Trophoblast cell (in vitro differentiated cells and primary cell): ENCODE measurements around the gene RASGRP3.
A peak's percentile ranks its signal among the peaks of the same experiment; 100 is the strongest.

Experiments used
- DNase-seq, 2 donors: peaks; one replicate each; pipeline ENCODE4 v3.0.0-alpha.2; 2016
- H2AFZ ChIP-seq: 2 replicates; pipeline ENCODE4 v1.6.1; 2013; ENCODE audit warnings: low read length, moderate library complexity, mild to moderate bottlenecking; ENCODE audit not compliant: insufficient read depth, poor library complexity
- H2AK5ac ChIP-seq: 2 replicates; pipeline ENCODE4 v1.6.1; 2013; ENCODE audit warnings: mild to moderate bottlenecking, low read length
- H2BK120ac ChIP-seq: 2 replicates; pipeline ENCODE4 v1.6.1; 2013; ENCODE audit warnings: low read length, mild to moderate bottlenecking, moderate library complexity; ENCODE audit not compliant: insufficient read depth, poor library complexity
- H2BK12ac ChIP-seq: 2 replicates; pipeline ENCODE4 v1.6.1; 2013; ENCODE audit warnings: mild to moderate bottlenecking, low read length, moderate library complexity
- H2BK5ac ChIP-seq: 2 replicates; pipeline ENCODE4 v1.6.1; 2013; ENCODE audit warnings: low read length, low read depth, moderate library complexity, mild to moderate bottlenecking; ENCODE audit not compliant: poor library complexity
- H3K14ac ChIP-seq: 2 replicates; pipeline ENCODE4 v1.6.1; 2013; ENCODE audit warnings: mild to moderate bottlenecking, low read length
- H3K18ac ChIP-seq: 2 replicates; pipeline ENCODE4 v1.6.1; 2013; ENCODE audit warnings: mild to moderate bottlenecking, low read length
- H3K23ac ChIP-seq: 2 replicates; pipeline ENCODE4 v1.6.1; 2013; ENCODE audit warnings: low read length
- H3K27ac ChIP-seq: 2 replicates; pipeline ENCODE4 v1.5.1; 2013; ENCODE audit warnings: low read depth, mild to moderate bottlenecking, inconsistent platforms, low read length, moderate library complexity
- H3K27me3 ChIP-seq: 2 replicates; pipeline ENCODE4 v1.6.1; 2013; ENCODE audit warnings: inconsistent platforms, mild to moderate bottlenecking, low read length, moderate library complexity; ENCODE audit not compliant: insufficient read depth
- H3K36me3 ChIP-seq, 2 experiments: 1 replicate in 1 of 2; 2 replicates in 1 of 2; pipeline ENCODE4 v1.6.1; 2013; ENCODE audit warnings: low read length in 2 of 2, mild to moderate bottlenecking in 2 of 2, moderate library complexity in 1 of 2; ENCODE audit not compliant: insufficient read depth in 2 of 2, control insufficient read depth in 1 of 2
- H3K4ac ChIP-seq: 2 replicates; pipeline ENCODE4 v1.6.1; 2013; ENCODE audit warnings: low read depth, mild to moderate bottlenecking, low read length, moderate library complexity
- H3K4me1 ChIP-seq, 2 experiments: 1 replicate in 1 of 2; 2 replicates in 1 of 2; pipeline ENCODE4 v1.6.1; 2013; ENCODE audit warnings: low read length in 2 of 2, mild to moderate bottlenecking in 2 of 2, moderate library complexity in 1 of 2; ENCODE audit not compliant: insufficient read depth in 2 of 2, control insufficient read depth in 1 of 2
- H3K4me2 ChIP-seq: 2 replicates; pipeline ENCODE4 v1.6.1; 2013; ENCODE audit warnings: inconsistent platforms, mild to moderate bottlenecking, low read length, moderate library complexity
- H3K4me3 ChIP-seq: 2 replicates; pipeline ENCODE4 v1.5.1; 2013; ENCODE audit warnings: mild to moderate bottlenecking, low read depth, low read length, inconsistent platforms
- H3K79me1 ChIP-seq: one replicate; pipeline ENCODE4 v1.6.1; 2013; ENCODE audit warnings: low read length
- H3K79me2 ChIP-seq: 2 replicates; pipeline ENCODE4 v1.6.1; 2013; ENCODE audit warnings: low read length, mild to moderate bottlenecking; ENCODE audit not compliant: control insufficient read depth, insufficient read depth, poor library complexity
- H3K9ac ChIP-seq: 2 replicates; pipeline ENCODE4 v1.6.1; 2013; ENCODE audit warnings: mild to moderate bottlenecking, low read length
- H3K9me3 ChIP-seq: 2 replicates; pipeline ENCODE4 v1.6.1; 2013; ENCODE audit warnings: low read depth, mild to moderate bottlenecking, control low read depth, inconsistent platforms, low read length; ENCODE audit not compliant: insufficient read depth
- H4K12ac ChIP-seq: 2 replicates; pipeline ENCODE4 v1.6.1; 2013; ENCODE audit warnings: low read depth, mild to moderate bottlenecking, low read length, moderate library complexity
- H4K8ac ChIP-seq: 2 replicates; pipeline ENCODE4 v1.6.1; 2013; ENCODE audit warnings: low read depth, mild to moderate bottlenecking, low read length, moderate library complexity
- H4K91ac ChIP-seq: one replicate; pipeline ENCODE4 v1.6.1; 2013; ENCODE audit warnings: low read depth, mild to moderate bottlenecking, low read length, moderate library complexity
- WGBS: extraction: QIAGEN DNeasy Blood & Tissue Kit; methylation state at CpG from one replicate; pipeline ENCODE4 v1.1.7; 2013; ENCODE audit warnings: missing lambda C conversion rate; ENCODE audit not compliant: insufficient read length, insufficient coverage; ENCODE audit errors: extremely low coverage; 5-methylcytosine and 5-hydroxymethylcytosine counted together

RASGRP3 gene

GRCh38 chr2:33503002-33503401, 26.6 kb downstream of the RASGRP3 start:
- H4K12ac ChIP-seq: no peak overlapping the region
- H4K8ac ChIP-seq: no peak overlapping the region
- no peaks in the 10 kb centered on the region for H3K79me2 ChIP-seq
- no peaks in the 10 kb centered on the region for H3K79me1 ChIP-seq
- no peaks in the 10 kb centered on the region for H3K36me3 ChIP-seq
- no peak overlapping the region for H3K9ac ChIP-seq
- no peak overlapping the region for H2AK5ac ChIP-seq
- no peak overlapping the region for H3K14ac ChIP-seq
- H3K4me2 ChIP-seq: no peak overlapping the region
- no CpG with 5 or more reads among the region's 1 CpG for WGBS
- no peak overlapping the region for H2BK12ac ChIP-seq
- no peak overlapping the region for H3K18ac ChIP-seq
- no peaks in the 10 kb centered on the region for H3K9me3 ChIP-seq
- H3K4ac ChIP-seq: no peak overlapping the region
- H4K91ac ChIP-seq: no peak overlapping the region
- no peak overlapping the region for H3K23ac ChIP-seq
- H3K27ac ChIP-seq: no peak overlapping the region
- no peak overlapping the region for H2BK120ac ChIP-seq
- DNase-seq: no peak
- no peak overlapping the region for H2BK5ac ChIP-seq
- no peak overlapping the region for H2AFZ ChIP-seq
- H3K4me1 ChIP-seq: no peaks in the 10 kb centered on the region
- H3K27me3 ChIP-seq: no peaks in the 10 kb centered on the region
- H3K4me3 ChIP-seq: no peak overlapping the region

DNA sequence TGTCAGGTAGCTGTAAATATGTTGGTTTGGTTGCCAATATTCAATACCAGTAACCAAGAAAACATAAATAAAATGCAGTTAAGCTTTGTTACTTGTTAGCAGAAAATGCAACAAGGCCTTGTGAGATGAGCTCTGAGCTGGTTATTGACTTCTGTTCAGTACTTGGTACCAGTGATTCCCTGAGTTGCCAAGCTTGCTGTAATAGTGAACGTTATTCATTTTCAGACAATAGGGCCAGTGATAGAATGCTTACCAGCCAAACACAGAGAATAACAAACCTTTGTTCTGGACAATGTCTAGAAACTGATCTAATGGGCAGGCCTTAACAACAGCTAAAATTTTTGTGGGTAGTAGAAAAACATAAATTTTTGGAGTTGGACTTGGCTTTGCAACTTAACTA, 29.5 kb downstream of the RASGRP3 start:
- H3K23ac ChIP-seq: no peak overlapping the region
- no peak overlapping the region for H4K12ac ChIP-seq
- no peak overlapping the region for H2AFZ ChIP-seq
- no peak overlapping the region for H2BK12ac ChIP-seq
- no peak overlapping the region for H3K27ac ChIP-seq
- H3K9me3 ChIP-seq: no peaks in the 10 kb centered on the region
- H3K9ac ChIP-seq: no peak overlapping the region
- H3K4ac ChIP-seq: no peak overlapping the region
- H4K8ac ChIP-seq: no peak overlapping the region
- no peak overlapping the region for H2AK5ac ChIP-seq
- H3K4me2 ChIP-seq: no peak overlapping the region
- no peak overlapping the region for H3K14ac ChIP-seq
- no peak overlapping the region for H2BK5ac ChIP-seq
- no peaks in the 10 kb centered on the region for H3K36me3 ChIP-seq
- H4K91ac ChIP-seq: no peak overlapping the region
- no peak for DNase-seq
- no peak overlapping the region for H3K18ac ChIP-seq
- no peaks in the 10 kb centered on the region for H3K79me1 ChIP-seq
- no peaks in the 10 kb centered on the region for H3K79me2 ChIP-seq
- no peak overlapping the region for H3K4me3 ChIP-seq
- H2BK120ac ChIP-seq: no peak overlapping the region
- H3K27me3 ChIP-seq: no peaks in the 10 kb centered on the region
- WGBS: no CpG with 5 or more reads among the region's 1 CpG
- H3K4me1 ChIP-seq: no peaks in the 10 kb centered on the region

GRCh38 chr2:33509908-33510585, 33.6 kb downstream of the RASGRP3 start:
- Histone ChIP-seq H3K9me3 (no peaks in the 10 kb centered on the region), H3K14ac (no peak overlapping the region), H3K79me1 (no peaks in the 10 kb centered on the region), H3K23ac (no peak overlapping the region), H3K79me2 (no peaks in the 10 kb centered on the region), H3K4ac (no peak overlapping the region), H4K8ac (no peak overlapping the region), H3K4me3 (no peak overlapping the region), H2AK5ac (no peak overlapping the region), H2BK12ac (no peak overlapping the region), H3K4me1 (no peaks in the 10 kb centered on the region), H2BK120ac (no peak overlapping the region), H3K18ac (no peak overlapping the region), H3K27ac (no peak overlapping the region), H3K27me3 (no peaks in the 10 kb centered on the region), H3K4me2 (no peak overlapping the region), H4K91ac (no peak overlapping the region), H3K9ac (no peak overlapping the region), H2BK5ac (no peak overlapping the region), H3K36me3 (no peaks in the 10 kb centered on the region), H4K12ac (no peak overlapping the region), H2AFZ (no peak overlapping the region)
- DNase-seq: no peak
- 100% methylated on average over 1 of the region's 5 CpGs for WGBS

DNA sequence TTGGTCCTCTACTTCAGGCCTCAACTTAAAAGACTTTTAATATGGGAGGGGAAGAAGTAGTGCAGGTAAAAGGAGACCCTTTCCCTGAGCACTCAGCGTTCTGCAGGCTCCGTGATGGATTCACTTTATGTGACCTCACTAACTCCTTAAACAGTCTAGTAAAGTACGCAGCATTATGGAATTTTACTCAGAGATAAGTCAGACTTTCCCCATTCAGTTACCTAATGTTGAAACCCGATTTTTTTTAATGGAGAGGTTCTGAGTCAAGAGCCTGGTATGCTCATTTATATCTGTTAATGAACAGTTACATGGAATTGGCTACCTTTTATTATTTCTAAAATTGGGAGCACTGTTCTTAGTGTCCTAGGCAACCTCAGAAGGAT, 34.1 kb downstream of the RASGRP3 start:
- Histone ChIP-seq H2BK5ac (no peak overlapping the region), H3K18ac (no peak overlapping the region), H2AFZ (no peak overlapping the region), H3K4ac (no peak overlapping the region), H4K8ac (no peak overlapping the region), H2BK120ac (no peak overlapping the region), H3K27ac (no peak overlapping the region), H3K23ac (no peak overlapping the region), H3K4me2 (no peak overlapping the region), H3K36me3 (no peaks in the 10 kb centered on the region), H2BK12ac (no peak overlapping the region), H3K14ac (no peak overlapping the region), H2AK5ac (no peak overlapping the region), H3K4me1 (no peaks in the 10 kb centered on the region), H3K4me3 (no peak overlapping the region), H3K27me3 (no peaks in the 10 kb centered on the region), H4K12ac (no peak overlapping the region), H3K9ac (no peak overlapping the region), H4K91ac (no peak overlapping the region), H3K79me2 (no peaks in the 10 kb centered on the region), H3K79me1 (no peaks in the 10 kb centered on the region), H3K9me3 (no peaks in the 10 kb centered on the region)
- peak in 1 of 2 donors; percentile 59 for DNase-seq
- no CpG with 5 or more reads among the region's 4 CpGs for WGBS
